NCI-H82 (cell line): ENCODE data around the gene URAD.
A peak's percentile ranks its signal among the peaks of the same experiment; 100 is the strongest.

Experiments used
- DNase-seq: peaks from one replicate; lab custom pipeline; 2025; lab: John Stamatoyannopoulos, UW

The URAD gene

DNA sequence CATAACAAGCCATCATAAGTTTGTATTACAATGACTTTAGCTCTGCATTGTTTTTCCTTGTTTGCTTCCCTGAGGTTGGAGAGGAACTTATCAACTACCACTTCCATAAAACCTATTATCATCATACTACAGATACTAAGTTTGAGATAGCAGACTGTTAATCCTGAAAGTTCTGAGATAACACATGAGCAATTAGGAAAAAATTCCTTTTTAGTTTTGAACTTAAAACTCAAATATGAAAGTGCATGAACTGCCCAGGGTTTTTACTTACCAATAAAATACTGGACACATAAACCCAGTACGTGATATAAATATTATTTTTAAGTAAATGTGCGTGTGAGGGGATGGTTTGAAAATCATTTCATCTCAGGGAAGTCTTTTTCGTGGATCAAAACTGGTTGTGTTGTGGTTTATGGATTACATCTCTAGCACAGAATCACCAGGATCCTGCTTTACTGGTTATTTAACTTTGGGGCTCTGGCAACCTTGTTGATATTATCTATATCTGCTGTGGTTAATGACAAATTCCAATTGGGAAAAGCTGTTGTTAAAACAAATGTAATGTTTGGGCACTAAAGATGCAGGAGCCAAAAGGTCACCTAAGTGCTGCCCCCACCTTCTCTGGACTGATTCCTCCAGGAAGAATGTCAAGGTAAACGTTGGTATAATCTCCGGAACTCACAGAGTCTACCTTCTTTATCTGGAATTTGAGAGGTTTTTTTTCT, 31.8 kb downstream of the URAD start:
- no peak for DNase-seq

DNA sequence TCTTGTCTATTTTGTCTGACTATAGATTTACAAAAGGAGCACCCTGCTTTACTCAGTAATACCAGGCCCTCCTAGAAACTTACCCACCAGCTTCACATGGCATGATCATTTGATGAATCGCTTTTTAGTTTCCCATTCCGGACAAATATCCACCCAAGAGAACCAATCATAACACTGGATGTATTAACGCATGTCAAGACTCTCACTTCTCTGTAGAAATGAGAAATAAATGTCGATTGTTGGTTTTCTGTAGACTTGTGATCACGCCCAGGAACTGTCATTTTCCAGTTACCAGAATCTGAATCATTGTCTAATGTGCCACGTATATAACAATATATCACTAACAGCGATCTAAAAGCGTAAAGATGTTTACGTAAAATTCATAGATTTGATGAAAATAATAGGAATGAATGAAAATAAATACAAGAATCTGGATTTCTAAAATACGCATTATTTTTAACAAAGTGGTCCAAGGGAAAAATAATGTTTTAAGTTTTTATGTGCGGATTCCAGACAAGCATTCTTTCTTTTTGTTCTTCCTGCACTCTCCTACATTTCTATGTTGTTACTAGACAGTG, 33.4 kb downstream of the URAD start:
- no peak for DNase-seq

DNA sequence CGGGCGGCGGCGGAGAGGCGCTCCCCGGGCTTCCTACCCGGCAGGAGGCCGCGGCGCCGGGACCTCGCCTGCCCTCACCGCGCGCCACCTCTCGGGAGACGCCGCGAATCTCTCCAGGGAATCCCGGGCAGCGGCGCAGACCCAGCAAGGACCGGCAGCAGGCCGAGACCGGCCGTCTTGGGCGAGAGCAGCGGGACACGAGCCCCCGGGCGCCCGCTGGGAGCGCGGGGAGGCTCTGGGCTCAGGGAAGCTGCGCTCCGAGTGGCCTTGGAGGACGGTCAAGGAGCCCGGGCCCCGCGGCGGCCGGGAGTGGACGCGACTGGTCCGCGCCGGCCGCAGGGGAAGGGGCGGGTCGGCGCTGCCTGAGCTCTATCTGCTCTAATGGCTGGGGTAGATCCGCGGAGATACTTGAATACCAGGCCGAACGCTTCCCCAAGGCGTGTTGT, 34.1 kb downstream of the URAD start:
- peak; percentile 22 for DNase-seq

DNA sequence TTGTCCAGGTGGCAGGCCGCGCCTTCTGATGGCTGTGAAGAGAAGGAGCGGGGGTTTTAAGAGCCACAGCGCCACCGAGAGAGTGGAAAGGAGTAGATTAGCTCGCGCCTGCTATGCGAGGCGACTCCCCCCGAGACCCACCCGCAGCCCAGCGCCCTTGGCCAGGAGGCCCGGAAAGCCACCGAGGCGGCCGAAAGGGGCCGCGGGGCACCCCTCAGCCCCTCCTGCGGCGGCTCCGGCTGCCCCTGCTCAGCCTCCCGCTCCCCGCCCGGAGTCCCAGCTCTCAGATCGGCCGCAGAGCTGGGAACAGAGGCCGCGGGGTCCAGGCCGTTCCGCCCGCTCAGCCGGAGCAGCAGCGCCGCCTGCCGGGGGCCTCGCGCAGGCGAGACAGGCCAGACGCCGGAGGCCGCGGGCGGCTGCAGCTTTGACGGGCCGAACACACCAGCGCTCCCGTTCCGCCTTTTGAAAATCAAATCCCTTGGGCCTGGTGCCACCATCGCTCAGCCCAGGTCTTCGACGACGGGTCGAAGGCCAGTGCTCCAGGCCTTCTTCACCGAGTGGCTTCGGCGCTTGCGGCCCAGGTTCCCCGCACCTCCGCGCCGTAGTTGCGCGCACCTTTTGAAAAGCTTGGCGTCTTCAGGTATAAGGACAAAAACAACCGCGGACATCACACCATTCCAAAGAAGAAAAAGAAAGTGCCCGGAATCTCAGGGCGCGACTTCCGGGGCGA, 34.7 kb downstream of the URAD start:
- DNase-seq: peak; percentile 85

DNA sequence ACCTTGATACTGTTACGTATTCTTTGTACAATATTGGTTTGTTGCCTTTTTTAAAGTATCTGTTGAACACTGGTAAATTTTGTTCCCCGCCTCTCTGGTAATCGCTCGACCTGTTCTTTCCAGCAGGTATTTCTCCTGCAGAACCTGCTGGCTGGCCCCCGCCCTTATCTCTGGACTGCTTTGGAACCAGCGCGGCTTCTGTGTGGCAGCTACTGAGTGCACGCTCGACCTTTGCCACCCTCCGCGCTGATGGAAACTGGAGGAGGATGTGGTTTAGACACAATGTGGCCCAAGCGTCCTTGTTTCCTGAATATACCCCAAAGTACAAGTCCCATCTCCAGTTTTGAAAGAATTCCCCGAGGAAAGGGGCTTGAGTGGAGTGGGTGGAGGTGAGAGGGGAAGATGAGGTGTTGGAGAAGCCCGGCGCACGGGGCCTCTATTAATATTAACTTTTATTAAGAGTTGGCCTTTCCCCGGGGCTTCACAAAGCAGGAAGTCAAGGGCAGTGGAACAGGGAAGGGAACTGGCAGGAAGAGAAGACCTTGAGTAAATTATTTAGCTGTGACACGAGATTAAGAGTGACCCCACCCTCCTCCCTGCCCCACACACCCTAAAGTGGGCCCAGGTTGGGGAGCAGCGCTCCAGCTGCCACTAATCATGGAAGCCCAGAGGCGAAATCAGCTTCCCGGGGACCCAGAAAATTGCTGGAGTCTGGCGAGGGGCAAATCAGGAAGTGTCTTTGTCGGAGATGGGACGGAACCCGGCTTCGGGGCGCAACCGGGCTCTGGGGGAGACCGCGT, 35.4 kb downstream of the URAD start:
- no peak for DNase-seq

DNA sequence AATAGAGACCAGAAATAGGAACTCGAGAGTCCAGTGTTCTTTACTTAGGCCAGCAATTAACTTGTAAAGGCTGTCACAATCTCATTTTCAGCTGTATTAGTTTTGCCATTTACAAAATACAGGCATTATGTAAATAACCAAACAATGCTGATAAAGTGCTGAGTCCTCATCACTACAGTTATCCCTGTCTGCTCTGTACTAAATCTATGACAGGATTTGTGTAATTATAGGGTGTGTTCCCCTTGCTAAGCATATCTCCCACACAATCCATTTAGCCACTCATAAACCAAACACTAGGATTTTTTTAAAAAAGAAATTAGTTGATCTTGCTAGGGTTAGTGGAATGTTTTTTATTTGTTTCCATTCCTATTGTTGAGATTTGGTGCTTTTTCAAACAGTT, 45.5 kb downstream of the URAD start:
- no peak for DNase-seq

DNA sequence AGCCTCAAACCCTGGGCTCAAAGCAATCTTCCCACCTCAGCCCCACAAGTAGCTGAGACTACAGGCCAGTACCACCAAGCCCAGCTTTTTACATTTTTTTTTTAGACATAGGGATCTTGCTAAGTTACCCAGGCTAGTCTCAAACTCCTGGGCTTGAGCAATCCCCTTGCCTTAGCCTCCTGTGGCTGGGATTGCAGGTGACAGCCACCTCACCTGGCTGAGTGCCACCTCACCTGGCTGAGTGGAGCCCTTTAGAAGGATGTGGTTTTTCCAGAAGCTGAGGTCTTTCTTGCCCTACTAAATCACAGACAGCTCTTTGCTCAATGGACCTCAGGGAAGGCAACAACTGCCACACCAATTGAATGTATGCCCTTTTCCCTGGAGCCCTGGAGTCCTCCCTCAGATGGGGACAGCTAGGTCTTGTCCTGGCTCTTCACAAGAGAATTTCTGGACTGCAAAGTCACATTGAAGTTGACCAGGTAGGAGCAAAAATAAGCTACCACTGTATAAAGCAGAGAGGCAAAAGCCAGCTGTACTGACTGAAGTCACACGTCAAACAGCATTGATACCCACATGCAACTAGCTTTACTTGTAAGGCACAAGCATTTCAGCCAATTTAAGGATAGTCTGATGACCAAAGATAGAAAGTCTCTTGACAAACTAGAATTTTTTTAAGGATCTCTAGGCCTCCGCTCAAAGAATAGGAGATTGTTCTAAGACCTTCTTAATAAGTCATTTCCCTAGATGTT, 54.7 kb downstream of the URAD start:
- no peak for DNase-seq

DNA sequence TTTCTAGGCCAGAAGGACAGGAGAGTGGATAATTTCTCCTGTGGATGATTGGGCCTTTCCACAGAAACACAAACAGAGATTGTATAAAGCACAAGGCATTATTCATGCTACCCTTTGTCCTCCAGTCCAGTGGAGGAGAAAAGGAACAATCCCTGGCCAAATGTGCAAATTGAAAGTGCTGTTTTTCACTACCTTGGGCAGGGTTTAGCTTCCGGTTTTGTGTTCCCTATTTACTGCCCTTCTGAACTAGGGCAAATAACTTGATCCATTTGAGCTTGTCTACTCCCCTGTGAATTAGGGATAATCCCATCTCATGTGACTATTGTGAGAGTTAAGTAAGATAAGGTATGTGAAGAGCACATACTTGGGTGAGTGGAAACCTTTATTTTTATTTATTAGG, 55.4 kb downstream of the URAD start:
- no peak for DNase-seq

DNA sequence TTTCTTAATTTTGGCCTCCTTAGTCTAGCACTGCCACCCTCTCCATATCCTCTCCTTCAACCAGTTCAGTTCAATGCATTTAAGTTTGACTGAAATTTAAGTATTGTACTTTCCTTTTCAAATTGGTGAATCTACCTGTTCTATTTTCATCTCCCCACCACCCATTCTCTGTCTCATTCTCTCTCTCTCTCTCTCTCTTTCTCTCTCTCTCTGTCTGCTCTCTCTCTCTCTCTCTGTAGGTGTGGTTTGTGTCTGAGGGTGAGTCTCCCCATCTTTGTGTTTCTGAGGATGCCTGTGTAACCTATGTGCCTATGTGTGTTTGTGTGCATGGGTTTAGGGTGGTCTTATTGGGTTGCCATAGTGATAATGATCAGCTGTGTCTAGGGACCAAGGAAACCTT, 58.6 kb downstream of the URAD start:
- no peak for DNase-seq

DNA sequence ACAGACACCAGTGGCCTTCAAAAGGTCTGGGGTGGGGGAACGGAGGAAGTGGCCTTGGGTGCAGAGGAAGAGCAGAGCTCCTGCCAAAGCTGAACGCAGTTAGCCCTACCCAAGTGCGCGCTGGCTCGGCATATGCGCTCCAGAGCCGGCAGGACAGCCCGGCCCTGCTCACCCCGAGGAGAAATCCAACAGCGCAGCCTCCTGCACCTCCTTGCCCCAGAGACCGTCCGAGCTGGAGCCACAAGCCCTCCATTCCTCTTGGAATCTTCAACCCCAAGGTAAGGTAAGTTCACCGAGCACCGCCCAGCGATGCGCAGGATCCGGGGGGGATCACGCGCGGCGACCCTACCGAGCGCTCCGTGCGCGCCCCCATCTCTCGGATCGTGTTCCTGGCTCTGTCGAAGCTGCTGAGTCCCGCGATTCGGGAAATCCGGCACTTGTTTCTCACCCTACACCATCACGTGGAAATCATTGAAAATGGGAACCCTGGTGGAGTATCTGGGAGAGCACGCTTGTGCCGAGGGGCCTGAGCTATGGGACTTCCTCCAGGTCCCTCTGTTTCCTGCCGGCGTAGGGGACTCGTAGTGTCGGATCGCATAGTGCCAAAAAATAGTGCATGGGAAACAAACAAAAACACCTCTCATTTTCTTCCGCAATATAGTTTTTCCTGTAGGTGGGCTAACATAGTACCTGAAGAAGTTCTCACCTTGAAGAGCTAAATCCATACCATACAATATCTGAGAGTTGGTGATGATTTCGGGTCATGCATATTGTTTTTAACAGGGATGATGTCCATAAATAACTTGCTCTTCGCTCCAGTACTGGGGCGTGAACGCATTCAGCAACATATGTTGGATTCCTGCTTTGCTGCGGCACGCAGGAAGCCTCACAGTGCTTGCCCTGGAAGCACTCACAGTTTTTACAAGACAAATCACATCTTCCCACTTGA, 59.4 kb downstream of the URAD start:
- DNase-seq: no peak

DNA sequence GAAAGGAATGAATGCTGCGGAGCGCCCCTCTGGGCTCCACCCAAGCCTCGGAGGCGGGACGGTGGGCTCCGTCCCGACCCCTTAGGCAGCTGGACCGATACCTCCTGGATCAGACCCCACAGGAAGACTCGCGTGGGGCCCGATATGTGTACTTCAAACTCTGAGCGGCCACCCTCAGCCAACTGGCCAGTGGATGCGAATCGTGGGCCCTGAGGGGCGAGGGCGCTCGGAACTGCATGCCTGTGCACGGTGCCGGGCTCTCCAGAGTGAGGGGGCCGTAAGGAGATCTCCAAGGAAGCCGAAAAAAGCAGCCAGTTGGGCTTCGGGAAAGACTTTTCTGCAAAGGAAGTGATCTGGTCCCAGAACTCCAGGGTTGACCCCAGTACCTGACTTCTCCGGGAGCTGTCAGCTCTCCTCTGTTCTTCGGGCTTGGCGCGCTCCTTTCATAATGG, 60.1 kb downstream of the URAD start:
- no peak for DNase-seq
